Endothelial cell of umbilical vein (primary cell): Measurements from ENCODE around the gene TNRC6C. TPM values are rescaled to one million over a fixed set of nuclear protein-coding genes. Genes with fewer than 3 reads are reported as not detected.

Source experiments
- BruUV-seq: library from RNA; stranded (reverse); fragments of 400-500 nt; replicated peaks from 2 replicates; lab custom pipeline; 2021; lab: Mats Ljungman, UMichigan
- CTCF ChIA-PET: fragments of 300-600, 350-600 bp; sonication (Branson Sonifier 250); formaldehyde crosslinking; loops from one replicate; lab custom pipeline; 2021; ENCODE audit warnings: antibody characterized with exemption, inconsistent platforms; lab: Charles Lee
- POLR2A ChIA-PET: fragments of 300-600, 350-600 bp; sonication (Branson Sonifier 250); formaldehyde crosslinking; loops from one replicate; lab custom pipeline; 2021; ENCODE audit warnings: antibody characterized with exemption, inconsistent platforms; lab: Charles Lee
- DNase-seq: peaks from one replicate; pipeline ENCODE4 v3.0.0-alpha.2; 2011; ENCODE audit warnings: low read depth, low spot score
- FAIRE-seq: peaks from 2 replicates; lab custom pipeline; 2011; peaks lifted over from hg19 to GRCh38; lab: Jason Lieb, UNC
- H2AFZ ChIP-seq: 2 replicates; pipeline ENCODE4 v1.6.0; 2012; ENCODE audit warnings: low read depth, low read length, control low read depth, inconsistent platforms
- H3K27ac ChIP-seq: 2 replicates; pipeline ENCODE4 v1.5.1; 2011; ENCODE audit warnings: low read depth, mild to moderate bottlenecking, control low read depth, low read length, moderate library complexity; ENCODE audit not compliant: insufficient read depth
- H3K27me3 ChIP-seq, 2 experiments: 2 replicates each; pipeline versions ENCODE4 v1.6.0 to v1.6.1; 2011; ENCODE audit warnings: low read length in 2 of 2, mixed read lengths in 1 of 2; ENCODE audit not compliant: control insufficient read depth in 2 of 2, insufficient read depth in 2 of 2
- H3K36me3 ChIP-seq, 2 experiments: 2 replicates in 1 of 2; 3 replicates in 1 of 2; pipeline ENCODE4 v1.5.1; 2011; ENCODE audit warnings: low read length in 2 of 2, mild to moderate bottlenecking in 1 of 2, moderate library complexity in 1 of 2; ENCODE audit not compliant: control insufficient read depth in 2 of 2, insufficient read depth in 2 of 2; ENCODE audit errors: extremely low read depth in 1 of 2
- H3K4me1 ChIP-seq: 3 replicates; pipeline ENCODE4 v1.5.1; 2011; ENCODE audit warnings: mild to moderate bottlenecking, low read length; ENCODE audit not compliant: control insufficient read depth, insufficient read depth; ENCODE audit errors: extremely low read depth
- H3K4me2 ChIP-seq: 2 replicates; pipeline ENCODE4 v1.6.1; 2011; ENCODE audit warnings: low read length, control low read depth, mixed read lengths; ENCODE audit not compliant: insufficient read depth
- H3K4me3 ChIP-seq, 3 experiments: fragments of 200-600 bp in 1 of 3; sonication (generic), shearing (Covaris generic) in 1 of 3; replicated peaks in 1 of 3; 2 replicates each; pipeline ENCODE4 v1.5.1; 2011 to 2016; ENCODE audit warnings: control low read depth in 3 of 3, low read length in 3 of 3, mild to moderate bottlenecking in 2 of 3, inconsistent platforms in 1 of 3, low read depth in 1 of 3, moderate library complexity in 1 of 3; ENCODE audit not compliant: insufficient read depth in 1 of 3
- H3K79me2 ChIP-seq: 2 replicates; pipeline ENCODE4 v1.6.0; 2012; ENCODE audit warnings: low read length, inconsistent platforms; ENCODE audit not compliant: control insufficient read depth, insufficient read depth
- H3K9ac ChIP-seq: replicated peaks from 2 replicates; pipeline ENCODE3; 2011; ENCODE audit warnings: low read length, control low read depth; ENCODE audit not compliant: insufficient read depth; ENCODE audit errors: extremely low read depth
- H3K9me1 ChIP-seq: replicated peaks from 3 replicates; pipeline ENCODE4 v1.6.0; 2011; ENCODE audit warnings: mild to moderate bottlenecking, low read length; ENCODE audit not compliant: control insufficient read depth, insufficient read depth; ENCODE audit errors: extremely low read depth
- H3K9me3 ChIP-seq: replicated peaks from 2 replicates; pipeline ENCODE4 v1.5.1; 2012; ENCODE audit warnings: low read length, inconsistent platforms; ENCODE audit not compliant: control insufficient read depth, insufficient read depth
- H4K20me1 ChIP-seq: replicated peaks from 2 replicates; pipeline ENCODE3; 2011; ENCODE audit warnings: mild to moderate bottlenecking, low read length; ENCODE audit not compliant: control insufficient read depth, insufficient read depth; ENCODE audit errors: extremely low read depth
- CTCF ChIP-seq, 2 donors: IDR thresholded peaks; 1 replicate in 1 of 2; 2 replicates in 1 of 2; pipeline ENCODE4 v1.5.1; 2011; ENCODE audit warnings: low read length in 2 of 2, mild to moderate bottlenecking in 2 of 2, moderate library complexity in 2 of 2, control low read depth in 1 of 2, inconsistent platforms in 1 of 2, low read depth in 1 of 2; ENCODE audit not compliant: insufficient read depth in 1 of 2; ENCODE audit errors: extremely low read depth in 1 of 2
- FOS ChIP-seq: IDR thresholded peaks from 2 replicates; pipeline ENCODE4 v1.6.1; 2011; ENCODE audit warnings: mild to moderate bottlenecking, low read length, moderate library complexity, borderline replicate concordance; ENCODE audit not compliant: insufficient read depth
- GATA2 ChIP-seq: IDR thresholded peaks from 2 replicates; pipeline ENCODE4 v1.7.0; 2011; ENCODE audit warnings: low read depth, mild to moderate bottlenecking, moderate library complexity, mixed read lengths, low read length; ENCODE audit not compliant: insufficient read length, insufficient read depth
- JUN ChIP-seq: IDR thresholded peaks from 2 replicates; pipeline ENCODE4 v1.6.1; 2011; ENCODE audit warnings: borderline replicate concordance, low read depth; ENCODE audit not compliant: insufficient read length, insufficient read depth
- dilution Hi-C: fragments of 300-500 bp; cut with MboI; formaldehyde crosslinking; loops from one replicate; pipeline ENCODE4 v1.15.0; 2019; ENCODE audit warnings: low sequenced_read_pairs; ENCODE audit not compliant: extremely low pct_ligation_motif_present
- intact Hi-C: fragments of 100-400 bp; cut with micrococcal nuclease; formaldehyde crosslinking; loops from one replicate; pipeline ENCODE4 v1.10.0; 2022
- polyA plus RNA-seq, 4 experiments: library from polyadenylated mRNA; depleted of rRNA in 3 of 4; stranded (reverse) in 3 of 4; unstranded in 1 of 4; fragments of >200 nt; gene quantifications; 2 replicates each; pipeline versions ENCODE4 v1.2.1 to v1.2.3, GENCODE V29; 2011 to 2012; ENCODE audit warnings: missing spikeins in 1 of 4
- total RNA-seq: library from RNA; stranded (reverse); gene quantifications from 2 replicates; pipeline ENCODE4 v1.2.3, GENCODE V29; 2021
- TF ChIP-seq, protein P1 (sequence below): IDR thresholded peaks from 2 replicates; pipeline ENCODE4 v1.6.1; 2011; ENCODE audit not compliant: insufficient read depth, insufficient read length

Gene TNRC6C
- total and polyA plus RNA-seq, 2 donors (not counting 3 experiments of a cell fraction or from before 2014, with no cell fraction given) = 2.1 to 17.5 TPM

DNA sequence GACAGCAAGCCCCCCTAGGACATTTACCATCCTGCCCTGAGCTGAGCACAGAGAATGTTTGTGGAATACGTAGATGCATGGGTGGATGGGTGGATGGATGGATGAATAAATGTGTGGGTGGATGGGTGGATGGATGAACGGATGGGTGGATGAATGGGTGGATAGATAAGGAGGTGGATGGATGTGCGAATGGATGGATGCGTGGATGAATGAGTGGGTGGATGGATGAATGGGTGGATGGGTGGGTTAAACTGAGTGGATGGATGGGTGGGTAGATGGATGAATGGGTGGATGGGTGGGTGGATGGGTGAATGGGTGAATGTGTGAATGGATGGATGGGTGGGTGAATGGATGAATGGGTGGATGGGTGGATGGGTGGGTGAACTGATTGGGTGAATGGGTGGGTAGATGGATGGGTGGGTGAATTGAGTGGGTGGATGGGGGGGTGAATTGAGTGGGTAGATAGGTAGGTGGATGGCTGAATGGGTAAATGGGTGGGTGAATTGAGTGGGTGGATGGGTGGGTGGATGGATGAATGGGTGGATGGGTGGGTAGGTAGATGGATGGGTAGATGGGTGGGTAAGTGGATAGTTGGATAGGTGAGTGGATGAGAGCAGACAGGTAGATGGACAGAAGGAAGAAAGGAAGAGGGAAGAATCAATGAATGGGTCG, 164.9 kb downstream of the TNRC6C start:
- Histone ChIP-seq H3K4me2 (no peak overlapping the region), H3K27me3 (no peaks in the 10 kb centered on the region), H3K4me1 (peaks cover 10% of the 10 kb centered on the region), H2AFZ (no peak overlapping the region), H3K27ac (no peak overlapping the region), H3K36me3 (peaks cover 0 to 14% of the 10 kb centered on the region in 2 experiments), H3K9ac (no peak overlapping the region), H3K9me1 (no peaks in the 10 kb centered on the region), H3K9me3 (no peaks in the 10 kb centered on the region), H3K4me3 (no peak overlapping the region), H3K79me2 (no peaks in the 10 kb centered on the region), H4K20me1 (no peaks in the 10 kb centered on the region)
- FAIRE-seq (no peak), DNase-seq (no peak)
- no TSS peak for BruUV-seq
- ChIA-PET POLR2A (no interaction called here), CTCF (interaction anchor here (1.9 to 2.1 kb wide), 2 partner anchors 10 to 12 kb away, joined by 5 to 8 read pairs; no protein-coding TSS in a partner anchor)
- intact Hi-C loops = no loop called here
- no peak for TF ChIP-seq GATA2
- TF ChIP-seq, protein P1, sequence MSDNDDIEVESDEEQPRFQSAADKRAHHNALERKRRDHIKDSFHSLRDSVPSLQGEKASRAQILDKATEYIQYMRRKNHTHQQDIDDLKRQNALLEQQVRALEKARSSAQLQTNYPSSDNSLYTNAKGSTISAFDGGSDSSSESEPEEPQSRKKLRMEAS = no peak
- TF ChIP-seq FOS = no peak
- TF ChIP-seq CTCF (IDR thresholded peaks at IDR 0.05; ENCODE audit: extremely low read depth in 1 of 2, insufficient read depth in 1 of 2, low read depth in 1 of 2, low read length in 2 of 2) = no peak
- no peak for TF ChIP-seq JUN
- dilution Hi-C loops = no loop called here
